Measurements from ENCODE around the gene HCK.

The HCK gene

DNA sequence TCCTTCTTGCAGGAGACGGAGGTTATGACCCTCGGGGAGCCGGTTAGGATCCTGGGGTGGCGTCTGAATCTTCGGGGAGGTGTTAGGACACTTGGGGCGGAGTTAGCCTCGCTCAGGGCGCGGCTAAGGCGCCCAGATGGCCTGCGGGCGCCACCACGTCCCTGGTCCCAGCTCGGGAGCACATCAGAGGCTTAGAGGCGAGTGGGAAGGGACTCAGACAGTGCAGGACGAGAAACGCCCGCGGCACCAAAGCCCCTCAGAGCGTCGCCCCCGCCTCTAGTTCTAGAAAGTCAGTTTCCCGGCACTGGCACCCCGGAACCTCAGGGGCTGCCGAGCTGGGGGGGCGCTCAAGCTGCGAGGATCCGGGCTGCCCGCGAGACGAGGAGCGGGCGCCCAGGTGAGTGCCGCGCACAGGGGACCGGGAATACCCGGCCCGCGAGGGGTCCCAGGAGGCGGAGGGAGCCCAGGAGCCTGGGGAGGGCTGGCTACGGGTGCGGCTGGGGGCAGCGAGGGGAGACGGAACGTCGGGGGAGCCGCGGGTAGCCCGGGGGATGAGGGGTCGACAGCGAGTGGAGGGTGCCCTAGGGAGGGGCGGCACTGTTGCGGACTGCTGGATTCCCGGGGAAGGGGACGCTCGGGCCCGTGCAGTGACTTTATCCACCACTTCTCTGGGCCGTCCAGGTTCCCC, at the start of gene HCK:
TSS of gene HCK (plus strand) at position 153 of the 688 bp plus-strand sequence.
- peak; percentile 75 for DNase-seq

DNA sequence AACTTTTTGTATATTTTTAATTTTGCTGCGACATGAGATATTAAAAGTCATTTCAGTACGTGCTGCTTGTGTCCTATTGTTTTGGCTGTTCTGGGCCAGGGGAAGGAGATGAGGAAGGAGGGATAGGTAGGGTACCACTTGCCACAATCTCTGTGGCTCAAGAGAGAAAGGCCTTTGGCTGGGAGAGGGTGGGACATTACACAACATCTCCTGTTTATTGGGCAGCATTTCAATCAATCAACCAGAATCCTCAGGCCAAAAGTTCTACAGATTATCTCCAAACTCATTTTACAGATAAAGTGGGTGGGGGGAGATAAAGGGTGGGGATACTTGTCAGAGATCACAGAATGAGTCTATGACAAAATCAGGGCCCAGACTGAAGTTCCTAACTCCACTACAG, 48.7 kb upstream of the HCK start:
- no peak for DNase-seq

- peak; percentile 41 for DNase-seq
Observed at GRCh38 chr20:32004963-32005362, 47.1 kb upstream of the HCK start.

- DNase-seq = no peak
Observed at GRCh38 chr20:32006053-32006452, 46.0 kb upstream of the HCK start.

- DNase-seq = no peak
Observed at GRCh38 chr20:32006841-32007786, 44.9 kb upstream of the HCK start.

DNA sequence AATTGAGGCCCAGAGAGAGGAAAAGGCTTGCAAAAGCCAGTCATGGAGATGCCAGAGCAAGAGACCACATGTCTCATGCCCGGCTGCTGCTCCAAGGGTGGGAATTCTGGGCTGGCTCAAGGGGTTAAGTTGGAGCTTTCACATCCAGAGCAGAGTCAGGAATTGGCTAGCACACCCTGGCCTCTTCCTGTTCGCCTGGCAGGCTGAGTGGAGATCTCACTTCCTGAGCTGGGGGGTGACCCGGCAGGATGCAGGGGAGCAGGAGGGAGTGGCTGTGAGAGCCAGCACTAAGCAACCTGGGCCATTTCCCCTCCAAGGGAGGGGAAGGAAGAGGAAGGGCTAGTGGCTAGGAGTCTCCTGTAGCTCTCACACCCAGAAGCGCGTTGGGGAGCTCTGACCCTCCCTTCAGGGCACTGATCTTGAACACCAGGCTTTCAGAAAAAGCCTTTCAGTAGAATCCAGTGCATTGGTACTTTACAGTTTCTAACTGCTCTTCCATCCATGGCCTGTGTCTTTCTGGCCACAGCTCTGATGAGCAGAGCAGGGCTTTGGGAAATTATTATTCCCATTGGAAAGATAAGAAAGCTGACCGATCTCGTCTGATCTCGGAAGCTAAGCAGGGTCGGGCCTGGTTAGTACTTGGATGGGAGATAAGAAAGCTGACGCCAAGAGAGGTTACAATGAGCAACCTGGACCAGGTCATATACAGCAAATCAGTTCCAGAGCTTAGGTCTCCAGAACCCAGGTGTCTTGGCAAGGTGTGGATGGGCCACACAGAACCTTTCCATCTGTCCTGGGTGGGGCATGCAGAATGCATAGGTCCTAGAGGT, 44.0 kb upstream of the HCK start:
- no peak for DNase-seq

GRCh38 chr20:32009564-32009963, 42.5 kb upstream of the HCK start:
- DNase-seq = no peak

DNA sequence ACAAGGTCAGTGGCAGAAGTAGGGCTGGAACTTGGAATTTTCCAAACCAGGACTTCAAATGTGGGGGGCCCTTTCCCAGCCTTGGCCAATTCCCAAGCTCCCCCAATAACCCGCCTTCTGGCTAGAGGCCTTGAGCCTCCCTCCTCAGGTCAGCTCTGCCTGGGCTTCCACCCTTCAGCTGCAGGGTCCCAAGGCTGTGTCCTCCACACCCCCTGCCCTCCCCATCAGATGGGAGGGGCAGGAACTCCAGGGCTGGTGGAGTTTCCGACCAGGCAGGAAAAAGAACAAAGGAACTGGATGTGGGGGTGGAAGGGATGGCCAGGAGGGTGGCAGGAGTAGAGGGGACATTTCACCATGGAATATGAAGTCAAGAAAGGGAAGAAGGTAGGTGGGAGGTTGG, 41.9 kb upstream of the HCK start, which contains the start of gene CCM2L:
TSS of gene CCM2L (plus strand) at position 338 of the 400 bp plus-strand sequence. CDS start at position 355, 17 bp downstream.
- no peak for DNase-seq

DNA sequence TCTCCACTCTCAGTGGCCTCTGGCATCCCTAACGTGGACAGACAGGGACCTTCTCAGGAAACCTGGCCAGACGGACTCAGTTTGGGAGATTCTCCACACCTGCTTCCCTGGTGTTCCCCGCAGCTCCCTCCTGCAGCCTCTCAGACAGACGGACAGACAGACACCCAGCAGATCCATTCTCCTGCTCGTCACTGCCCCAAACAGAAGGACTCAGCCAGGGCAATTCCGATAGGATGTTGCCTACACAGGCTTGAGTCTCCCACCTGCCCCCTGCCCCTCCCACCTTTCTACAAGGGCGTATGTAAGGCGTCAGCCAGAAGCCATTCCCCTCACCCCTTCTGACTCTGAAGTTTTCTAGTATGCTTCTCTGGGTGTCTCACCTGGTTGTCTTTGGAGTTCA, 41.4 kb upstream of the HCK start:
- DNase-seq = no peak

DNA sequence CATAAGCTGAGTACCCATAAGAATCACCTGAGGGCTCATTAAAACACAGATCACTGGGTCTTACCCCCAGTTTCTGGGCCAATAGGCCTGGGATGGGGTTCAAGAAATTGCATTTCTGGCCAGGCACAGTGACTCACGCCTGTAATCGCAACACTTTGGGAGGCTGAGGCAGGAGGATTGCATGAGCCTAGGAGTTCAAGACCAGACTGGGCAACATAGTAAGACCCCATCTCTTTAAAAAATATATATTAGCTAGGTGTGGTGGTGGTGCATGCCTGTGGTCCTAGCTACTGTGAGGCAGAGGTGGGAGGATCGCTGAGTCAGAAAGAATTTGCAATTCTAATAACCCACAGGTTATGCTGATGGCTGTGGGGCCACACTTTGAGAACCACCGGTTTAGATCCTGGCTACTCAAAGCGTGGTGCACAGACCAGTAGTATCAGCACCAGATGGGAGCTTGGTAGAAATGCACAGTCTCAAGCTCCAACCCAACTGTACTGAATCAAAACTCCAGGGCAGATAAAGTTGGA, 39.8 kb upstream of the HCK start:
- DNase-seq = no peak

- DNase-seq = no peak
Observed at GRCh38 chr20:32013326-32013725, 38.7 kb upstream of the HCK start.

DNA sequence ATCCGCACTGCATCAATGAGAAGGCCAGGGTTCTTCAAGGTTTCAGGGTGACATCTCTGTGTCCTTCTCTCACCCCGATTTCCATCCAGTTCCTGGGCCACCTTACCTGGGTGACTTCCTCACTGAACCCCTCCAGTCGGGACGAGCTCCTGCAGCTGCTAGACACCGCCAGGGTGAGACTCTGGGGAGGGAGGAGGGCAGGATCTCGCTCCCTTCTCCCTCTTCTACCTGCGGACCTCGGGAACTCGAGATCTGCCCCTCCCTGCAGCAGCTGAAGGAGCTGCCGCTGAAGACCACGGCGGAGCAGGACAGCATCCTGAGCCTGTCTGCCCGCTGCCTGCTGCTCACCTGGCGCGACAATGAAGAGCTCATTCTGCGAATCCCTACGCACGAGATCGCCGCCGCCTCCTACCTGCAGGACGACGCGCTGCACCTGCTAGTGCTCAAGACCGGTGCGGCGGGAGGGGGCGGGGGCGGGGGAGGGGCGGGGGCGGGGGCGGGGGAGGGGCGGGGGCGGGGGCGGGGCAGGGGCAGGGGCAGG, 34.3 kb upstream of the HCK start:
- DNase-seq = no peak

DNA sequence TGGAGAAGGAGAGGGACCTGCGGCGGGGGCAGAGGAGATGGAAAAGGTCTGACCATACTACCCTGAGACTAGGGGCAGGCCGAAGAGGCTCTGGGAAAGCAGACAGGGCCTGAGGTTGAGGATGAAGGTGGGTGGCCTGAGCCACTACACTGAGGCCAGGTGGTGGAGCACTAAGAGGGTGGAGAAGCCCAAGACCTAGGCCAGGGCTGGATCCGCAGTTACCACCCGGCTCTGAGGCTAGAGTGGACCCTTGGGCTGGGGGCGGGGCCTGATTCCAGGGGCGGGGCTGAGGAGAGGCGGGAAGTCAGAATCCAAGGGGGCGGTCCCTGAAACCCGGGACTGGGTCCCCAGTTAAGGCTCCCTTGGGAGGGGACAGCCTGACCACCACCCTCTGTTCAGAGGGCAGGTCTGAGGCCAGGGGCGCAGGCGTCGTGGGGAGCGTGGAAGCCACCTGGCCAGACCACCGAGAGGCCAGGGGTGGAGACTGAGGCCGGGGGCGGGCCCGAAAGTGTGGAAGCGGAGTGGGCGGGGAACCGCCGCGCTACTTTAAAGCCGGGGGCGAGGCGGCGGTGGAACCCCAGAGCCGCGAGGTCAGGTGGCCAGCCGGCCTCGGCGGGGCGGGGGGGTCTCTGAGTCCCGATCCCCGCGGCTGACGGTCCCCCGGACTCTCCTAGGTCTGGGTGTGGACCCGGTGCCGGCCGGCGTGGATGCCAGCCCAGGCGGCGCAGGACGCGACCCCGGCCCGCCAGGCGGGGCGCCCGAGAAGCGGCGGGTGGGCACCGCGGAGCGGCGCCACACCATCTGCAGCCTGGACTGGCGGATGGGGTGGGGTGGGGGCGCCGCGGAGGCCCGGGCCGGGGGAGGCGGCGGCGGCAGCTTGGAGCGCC, 33.5 kb upstream of the HCK start:
- no peak for DNase-seq

DNA sequence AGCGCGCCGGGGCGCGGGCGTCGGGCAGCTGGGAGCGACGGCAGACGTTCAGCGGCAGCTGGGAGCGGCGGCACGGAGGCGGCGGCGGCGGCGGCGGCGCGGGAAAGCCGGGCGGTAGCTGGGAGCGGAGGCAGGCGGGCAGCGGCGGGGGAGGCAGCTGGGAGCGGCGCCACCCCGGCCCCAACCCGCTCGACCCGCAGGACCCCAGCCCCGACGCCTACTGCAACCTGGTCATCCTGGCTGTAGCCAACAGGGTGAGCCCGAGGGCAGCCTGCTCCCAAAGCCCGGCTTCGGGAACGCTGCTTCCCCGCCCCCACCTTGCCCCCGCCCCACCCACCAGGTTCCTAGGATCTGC, 32.9 kb upstream of the HCK start:
- no peak for DNase-seq

DNA sequence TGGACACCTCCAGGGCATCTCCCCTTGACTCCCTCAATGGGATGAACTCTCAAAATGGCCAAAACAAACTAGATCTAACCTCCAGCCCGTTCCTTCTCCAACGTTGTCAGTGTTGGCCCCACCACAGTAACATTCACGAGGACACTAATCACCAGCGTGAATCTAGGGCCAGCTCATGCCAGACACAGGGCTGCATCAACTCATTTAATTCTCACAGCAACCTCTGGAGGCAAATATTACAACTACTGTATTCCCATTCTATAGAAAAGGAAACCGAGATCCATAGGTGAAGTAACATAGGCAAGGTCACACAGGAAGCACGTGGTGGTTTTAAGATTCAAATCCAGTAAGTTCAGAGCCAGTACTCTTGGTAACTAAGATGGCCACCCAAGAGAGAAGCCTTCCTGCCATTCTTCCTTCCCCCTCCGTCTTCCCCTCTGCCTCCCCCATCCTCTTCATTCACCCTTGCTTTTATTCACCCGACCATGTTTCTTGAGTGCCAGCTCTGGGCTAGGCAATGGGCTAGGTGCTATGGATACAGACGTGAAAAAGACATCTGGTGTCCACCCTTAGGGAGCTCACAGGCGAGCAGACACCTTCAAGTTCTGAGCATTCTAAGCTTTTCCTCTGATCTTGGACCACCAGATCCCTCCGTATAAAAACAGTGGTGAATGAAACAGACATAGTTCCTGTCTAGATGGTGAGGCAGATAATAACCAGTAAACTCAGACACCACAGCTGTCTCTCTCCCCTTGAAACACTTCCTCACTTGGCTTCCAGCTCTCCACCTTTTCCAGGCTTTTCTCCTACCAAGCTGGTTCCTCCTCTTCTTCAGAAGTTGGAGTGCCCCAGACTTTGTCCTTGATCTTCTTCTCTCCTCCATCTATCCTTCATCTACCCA, 32.2 kb upstream of the HCK start:
- DNase-seq = no peak

- no peak for DNase-seq
Observed at GRCh38 chr20:32021091-32021490, 31.0 kb upstream of the HCK start.

- no peak for DNase-seq
Observed at GRCh38 chr20:32024683-32025295, 27.3 kb upstream of the HCK start.

- DNase-seq = no peak
Observed at GRCh38 chr20:32027643-32028042, 24.4 kb upstream of the HCK start.

GRCh38 chr20:32028647-32029372, 23.2 kb upstream of the HCK start:
- DNase-seq = no peak
